Measurements from ENCODE around the gene PRLR. TPM values are rescaled to one million over a fixed set of nuclear protein-coding genes. Genes with fewer than 3 reads are reported as not detected.

The PRLR gene
- total RNA-seq, 2 experiments from 2014 or later = 0.03 TPM; not detected in 1

DNA sequence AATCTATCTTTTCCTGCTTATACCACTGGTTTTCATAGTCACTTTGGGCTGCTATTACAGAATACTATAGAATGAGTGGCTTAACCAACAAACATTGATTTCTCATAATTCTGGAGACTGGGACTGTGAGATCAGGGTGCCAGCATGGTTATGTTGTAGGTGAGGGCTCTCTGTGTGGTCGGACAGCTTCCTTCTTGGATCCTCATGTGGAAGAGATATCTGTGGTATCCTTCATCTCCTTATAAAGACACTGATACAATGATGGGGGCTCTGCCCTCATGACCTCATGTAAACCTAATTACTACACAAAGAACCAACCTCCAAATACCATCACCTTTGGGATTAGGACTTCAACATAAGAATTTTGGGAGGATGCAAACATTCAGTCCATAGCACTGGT is 13.9 kb upstream of the PRLR start:
- H3K9me3 ChIP-seq (ENCODE audit: control insufficient read depth in 1 of 2, insufficient read depth in 1 of 2, low read length in 2 of 2) = no peaks in the 10 kb centered on the region
- no peak overlapping the region for H3K27ac ChIP-seq (ENCODE audit: low read depth in 1 of 2, low read length in 2 of 2)
- no peak overlapping the region for H3K27ac Mint-ChIP-seq
- peaks cover 25% of the 10 kb centered on the region for H3K27me3 Mint-ChIP-seq
- H3K4me3 ChIP-seq (ENCODE audit: low read length) = no peak overlapping the region
- H3K9me3 Mint-ChIP-seq = no peaks in the 10 kb centered on the region
- TF ChIP-seq, protein P1, sequence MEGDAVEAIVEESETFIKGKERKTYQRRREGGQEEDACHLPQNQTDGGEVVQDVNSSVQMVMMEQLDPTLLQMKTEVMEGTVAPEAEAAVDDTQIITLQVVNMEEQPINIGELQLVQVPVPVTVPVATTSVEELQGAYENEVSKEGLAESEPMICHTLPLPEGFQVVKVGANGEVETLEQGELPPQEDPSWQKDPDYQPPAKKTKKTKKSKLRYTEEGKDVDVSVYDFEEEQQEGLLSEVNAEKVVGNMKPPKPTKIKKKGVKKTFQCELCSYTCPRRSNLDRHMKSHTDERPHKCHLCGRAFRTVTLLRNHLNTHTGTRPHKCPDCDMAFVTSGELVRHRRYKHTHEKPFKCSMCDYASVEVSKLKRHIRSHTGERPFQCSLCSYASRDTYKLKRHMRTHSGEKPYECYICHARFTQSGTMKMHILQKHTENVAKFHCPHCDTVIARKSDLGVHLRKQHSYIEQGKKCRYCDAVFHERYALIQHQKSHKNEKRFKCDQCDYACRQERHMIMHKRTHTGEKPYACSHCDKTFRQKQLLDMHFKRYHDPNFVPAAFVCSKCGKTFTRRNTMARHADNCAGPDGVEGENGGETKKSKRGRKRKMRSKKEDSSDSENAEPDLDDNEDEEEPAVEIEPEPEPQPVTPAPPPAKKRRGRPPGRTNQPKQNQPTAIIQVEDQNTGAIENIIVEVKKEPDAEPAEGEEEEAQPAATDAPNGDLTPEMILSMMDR (IDR thresholded peaks at IDR 0.05) = no peak
- ChIA-PET CTCF (no interaction called here), POLR2A (no interaction called here)
- H3K4me1 Mint-ChIP-seq (ENCODE audit: low read depth) = peaks cover 1% of the 10 kb centered on the region
- DNase-seq (no peak), ATAC-seq (ENCODE audit: poor library complexity) (no peak)
- no peaks in the 10 kb centered on the region for H3K36me3 ChIP-seq (ENCODE audit: insufficient read depth, low read length)
- H3K27me3 ChIP-seq (ENCODE audit: control insufficient read depth in 1 of 2, insufficient read depth in 2 of 2, low read length in 2 of 2) = peaks cover 0 to 11% of the 10 kb centered on the region in 2 experiments
- H3K36me3 Mint-ChIP-seq (ENCODE audit: low read depth) = no peaks in the 10 kb centered on the region
- no peaks in the 10 kb centered on the region for H3K4me1 ChIP-seq (ENCODE audit: insufficient read depth, low read length)
- intact Hi-C loops (cut with DNase I, micrococcal nuclease) = no loop called here
- no peak overlapping the region for H3K4me3 Mint-ChIP-seq

DNA sequence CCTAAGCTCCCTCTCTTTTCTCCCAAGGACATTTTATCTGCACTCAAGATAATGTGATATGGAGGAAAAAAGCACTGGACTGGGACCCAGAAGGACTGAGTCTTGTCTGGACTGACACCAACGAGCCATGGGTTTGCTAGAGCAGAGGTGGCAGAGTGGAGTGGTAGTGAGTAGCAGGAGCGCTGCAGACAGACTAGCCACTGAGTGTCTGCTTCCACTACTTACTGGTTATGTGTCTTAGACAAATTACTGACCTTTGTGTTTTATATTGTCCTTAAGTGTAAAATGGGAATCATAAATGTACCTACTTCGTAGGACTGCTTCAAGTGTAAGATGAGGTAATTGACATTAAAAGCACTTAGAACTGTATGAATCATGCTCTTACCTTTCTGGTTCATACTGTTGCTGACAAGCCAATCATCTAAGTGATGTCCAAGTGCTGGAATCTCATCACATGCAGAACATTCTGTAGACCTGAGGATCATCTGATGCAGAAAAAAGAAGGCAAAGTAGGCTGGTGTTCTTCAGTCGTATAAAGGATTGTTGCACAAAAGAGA is 12.5 kb upstream of the PRLR start:
- CTCF ChIA-PET = no interaction called here
- Histone ChIP-seq H3K9me3 (ENCODE audit: control insufficient read depth in 1 of 2, insufficient read depth in 1 of 2, low read length in 2 of 2) (no peaks in the 10 kb centered on the region), H3K27ac (ENCODE audit: low read depth in 1 of 2, low read length in 2 of 2) (no peak overlapping the region), H3K4me3 (ENCODE audit: low read length) (no peak overlapping the region), H3K36me3 (ENCODE audit: insufficient read depth, low read length) (no peaks in the 10 kb centered on the region), H3K27me3 (ENCODE audit: control insufficient read depth in 1 of 2, insufficient read depth in 2 of 2, low read length in 2 of 2) (peaks cover 0 to 11% of the 10 kb centered on the region in 2 experiments), H3K4me1 (ENCODE audit: insufficient read depth, low read length) (no peaks in the 10 kb centered on the region)
- H3K27ac Mint-ChIP-seq = no peak overlapping the region
- no peak overlapping the region for H3K4me3 Mint-ChIP-seq
- H3K9me3 Mint-ChIP-seq = no peaks in the 10 kb centered on the region
- H3K27me3 Mint-ChIP-seq = peaks cover 21% of the 10 kb centered on the region
- no peak for ATAC-seq (ENCODE audit: poor library complexity)
- no peaks in the 10 kb centered on the region for H3K4me1 Mint-ChIP-seq (ENCODE audit: low read depth)
- TF ChIP-seq, protein P1 (IDR thresholded peaks at IDR 0.05) = no peak
- no peaks in the 10 kb centered on the region for H3K36me3 Mint-ChIP-seq (ENCODE audit: low read depth)
- no peak for DNase-seq
- intact Hi-C loops (cut with DNase I, micrococcal nuclease) = no loop called here
- POLR2A ChIA-PET = no interaction called here

DNA sequence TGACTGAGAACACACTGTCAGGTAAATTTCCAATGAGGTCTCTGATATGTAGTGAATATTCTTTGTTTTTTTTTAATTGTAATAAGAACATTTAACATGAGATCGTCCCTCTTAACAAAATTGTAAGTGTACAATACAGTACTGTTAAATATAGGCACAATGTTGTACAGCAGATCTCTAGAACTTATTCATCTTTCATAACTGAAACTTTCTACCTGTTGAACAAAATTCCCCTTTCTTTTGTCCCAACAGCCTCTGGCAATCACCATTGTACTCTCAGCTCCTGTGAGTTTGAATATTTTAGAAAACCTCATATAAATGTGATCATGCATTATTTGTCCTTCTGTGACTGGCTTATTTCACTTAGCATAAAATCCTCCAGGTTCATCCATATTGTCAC is 10.6 kb upstream of the PRLR start:
- DNase-seq (no peak), ATAC-seq (ENCODE audit: poor library complexity) (no peak)
- intact Hi-C loops (cut with DNase I, micrococcal nuclease) = no loop called here
- ChIA-PET CTCF (no interaction called here), POLR2A (interaction anchor here (0.6 kb wide), 1 partner anchor 219 kb away, joined by 5 read pairs; no protein-coding TSS in a partner anchor)
- no peak overlapping the region for H3K27ac ChIP-seq (ENCODE audit: low read depth in 1 of 2, low read length in 2 of 2)
- H3K36me3 ChIP-seq (ENCODE audit: insufficient read depth, low read length) = no peaks in the 10 kb centered on the region
- peaks cover 0 to 5% of the 10 kb centered on the region in 2 experiments for H3K27me3 ChIP-seq (ENCODE audit: control insufficient read depth in 1 of 2, insufficient read depth in 2 of 2, low read length in 2 of 2)
- peaks cover 18% of the 10 kb centered on the region for H3K27me3 Mint-ChIP-seq
- no peak overlapping the region for H3K27ac Mint-ChIP-seq
- H3K9me3 Mint-ChIP-seq = peaks cover 2% of the 10 kb centered on the region
- H3K9me3 ChIP-seq (ENCODE audit: control insufficient read depth in 1 of 2, insufficient read depth in 1 of 2, low read length in 2 of 2) = no peaks in the 10 kb centered on the region
- H3K4me1 ChIP-seq (ENCODE audit: insufficient read depth, low read length) = no peaks in the 10 kb centered on the region
- H3K4me3 Mint-ChIP-seq = no peak overlapping the region
- no peaks in the 10 kb centered on the region for H3K36me3 Mint-ChIP-seq (ENCODE audit: low read depth)
- no peak overlapping the region for H3K4me3 ChIP-seq (ENCODE audit: low read length)
- TF ChIP-seq, protein P1 (IDR thresholded peaks at IDR 0.05) = no peak
- no peaks in the 10 kb centered on the region for H3K4me1 Mint-ChIP-seq (ENCODE audit: low read depth)
